HCT116 (cell line): ENCODE data around the gene MORN4. TPM values are rescaled to one million over a fixed set of nuclear protein-coding genes. Genes with fewer than 3 reads are reported as not detected.

ENCODE experiments used
- ATAC-seq: fragments of 200-7000 bp; cut with Tn5 transposase; 2 replicates; pipeline ENCODE4 v1.9.1; 2020; ENCODE audit warnings: mild to moderate bottlenecking, moderate library complexity
- BruUV-seq: library from RNA; stranded (reverse); fragments of 400-500 nt; replicated peaks from 2 replicates; lab custom pipeline; 2021; lab: Mats Ljungman, UMichigan
- CTCF ChIA-PET: fragments of 300-600 bp; sonication (Branson Sonifier 250); formaldehyde crosslinking; loops from one replicate; lab custom pipeline; 2021; ENCODE audit warnings: antibody characterized with exemption; lab: Charles Lee
- POLR2A ChIA-PET: fragments of 300-600, 350-600 bp; sonication (Branson Sonifier 250); formaldehyde crosslinking; loops from one replicate; lab custom pipeline; 2021; ENCODE audit warnings: antibody characterized with exemption; lab: Charles Lee
- RAD21 ChIA-PET, 2 experiments: fragments of 300-600 bp; sonication (Branson Sonifier 250); formaldehyde crosslinking; loops; one replicate each; lab custom pipeline; 2023; ENCODE audit warnings: low total read pairs in 2 of 2; ENCODE audit not compliant: uncharacterized antibody in 2 of 2, unreplicated experiment in 2 of 2, low non-redundant PET in 1 of 2; lab: Charles Lee
- DNase-seq: peaks from one replicate; pipeline ENCODE4 v3.0.0-alpha.2; 2010; ENCODE audit warnings: low read depth, low spot score
- H2AFZ ChIP-seq: fragments of 200-600 bp; shearing (Covaris generic), sonication (generic); 2 replicates; pipeline ENCODE4 v1.6.1; 2017; ENCODE audit warnings: low read depth, mixed run types, mixed read lengths, antibody characterized with exemption, low read length; ENCODE audit not compliant: poor library complexity, severe bottlenecking
- H3K27ac ChIP-seq: 2 replicates; pipeline ENCODE4 v1.5.1; 2012; ENCODE audit warnings: low read depth, low read length
- H3K27me3 ChIP-seq: fragments of 200-600 bp; sonication (generic); 2 replicates; pipeline ENCODE4 v1.6.1; 2016; ENCODE audit warnings: mixed run types, low read length, mixed read lengths; ENCODE audit not compliant: insufficient read depth
- H3K36me3 ChIP-seq, 2 experiments: fragments of 200-500 bp in 1 of 2; fragments of 200-600 bp in 1 of 2; sonication (Bioruptor generic) in 1 of 2; sonication (generic) in 1 of 2; 2 replicates each; pipeline versions ENCODE4 v1.5.1 to v1.6.1; 2014 to 2016; ENCODE audit warnings: low read length in 2 of 2, inconsistent platforms in 1 of 2, mixed read lengths in 1 of 2, mixed run types in 1 of 2; ENCODE audit not compliant: insufficient read depth in 2 of 2, control insufficient read depth in 1 of 2
- H3K4me1 ChIP-seq, 2 experiments: fragments of 200-600 bp in 1 of 2; sonication (generic) in 1 of 2; 2 replicates each; pipeline versions ENCODE4 v1.5.1 to v1.6.1; 2012 to 2017; ENCODE audit warnings: low read length in 2 of 2, inconsistent platforms in 1 of 2, mild to moderate bottlenecking in 1 of 2, mixed read lengths in 1 of 2, mixed run types in 1 of 2, moderate library complexity in 1 of 2; ENCODE audit not compliant: insufficient read depth in 2 of 2, control insufficient read depth in 1 of 2
- H3K4me2 ChIP-seq: fragments of 200-600 bp; sonication (generic); 2 replicates; pipeline ENCODE4 v1.6.1; 2017; ENCODE audit warnings: mixed run types, low read length, mixed read lengths
- H3K4me3 ChIP-seq, 2 experiments: fragments of 200-600 bp in 1 of 2; sonication (generic) in 1 of 2; replicated peaks in 1 of 2; 2 replicates each; pipeline ENCODE4 v1.5.1; 2011 to 2016; ENCODE audit warnings: low read length in 2 of 2, control low read depth in 1 of 2, low read depth in 1 of 2, mild to moderate bottlenecking in 1 of 2, mixed read lengths in 1 of 2, mixed run types in 1 of 2
- H3K79me2 ChIP-seq: fragments of 200-600 bp; sonication (generic); 2 replicates; pipeline ENCODE4 v1.6.1; 2017; ENCODE audit warnings: mild to moderate bottlenecking, mixed run types, low read length, moderate library complexity, mixed read lengths; ENCODE audit not compliant: insufficient read depth
- H3K9ac ChIP-seq: fragments of 200-600 bp; sonication (generic); 2 replicates; pipeline ENCODE4 v1.6.1; 2016; ENCODE audit warnings: low read length, mixed read lengths
- H3K9me2 ChIP-seq: fragments of 200-600 bp; sonication (generic), shearing (Covaris generic); 2 replicates; pipeline ENCODE4 v1.6.1; 2017; ENCODE audit warnings: mixed run types, mild to moderate bottlenecking, moderate library complexity; ENCODE audit not compliant: insufficient read depth
- H3K9me3 ChIP-seq, 2 experiments: fragments of 200-500 bp in 1 of 2; fragments of 200-600 bp in 1 of 2; sonication (Bioruptor generic) in 1 of 2; sonication (generic) in 1 of 2; 2 replicates each; pipeline ENCODE4 v1.6.1; 2014 to 2017; ENCODE audit warnings: low read length in 2 of 2, mixed read lengths in 2 of 2, inconsistent platforms in 1 of 2, low read depth in 1 of 2, mild to moderate bottlenecking in 1 of 2, mixed run types in 1 of 2, moderate library complexity in 1 of 2; ENCODE audit not compliant: control insufficient read depth in 1 of 2, insufficient read depth in 1 of 2
- H4K20me1 ChIP-seq: fragments of 200-600 bp; sonication (generic), shearing (Covaris generic); 2 replicates; pipeline ENCODE4 v1.6.1; 2017; ENCODE audit warnings: mixed run types, mild to moderate bottlenecking, moderate library complexity; ENCODE audit not compliant: insufficient read depth
- CBX3 ChIP-seq: IDR thresholded peaks from 2 replicates; pipeline ENCODE4 v1.6.1; 2012; ENCODE audit warnings: low read depth
- CEBPB ChIP-seq: IDR thresholded peaks from 2 replicates; pipeline ENCODE4 v1.6.1; 2012; ENCODE audit warnings: low read depth
- EGR1 ChIP-seq: IDR thresholded peaks from 2 replicates; pipeline ENCODE4 v1.6.1; 2012; ENCODE audit warnings: low read depth
- ELF1 ChIP-seq: IDR thresholded peaks from 2 replicates; pipeline ENCODE4 v1.6.1; 2012; ENCODE audit warnings: low read depth, borderline replicate concordance
- EZH2 ChIP-seq: fragments of 200-600 bp; sonication (generic); IDR thresholded peaks from 2 replicates; pipeline ENCODE4 v1.6.1; 2017; ENCODE audit warnings: antibody characterized with exemption, mixed run types
- EZH2phosphoT487 ChIP-seq: fragments of 200-600 bp; IDR thresholded peaks from 2 replicates; pipeline ENCODE4 v1.6.1; 2018; ENCODE audit warnings: antibody characterized with exemption, borderline replicate concordance
- POLR2A ChIP-seq: IDR thresholded peaks from 2 replicates; pipeline ENCODE4 v1.7.0; 2011; ENCODE audit warnings: borderline replicate concordance; ENCODE audit not compliant: insufficient read depth, insufficient read length; ENCODE audit errors: extremely low read depth
- POLR2AphosphoS5 ChIP-seq: IDR thresholded peaks from 2 replicates; pipeline ENCODE4 v1.6.1; 2011; ENCODE audit warnings: mild to moderate bottlenecking, low read depth, low read length, moderate library complexity
- RAD21 ChIP-seq: IDR thresholded peaks from 2 replicates; pipeline ENCODE4 v1.6.1; 2012; ENCODE audit warnings: low read depth, mild to moderate bottlenecking
- SP1 ChIP-seq: IDR thresholded peaks from 2 replicates; pipeline ENCODE4 v1.6.1; 2012; ENCODE audit warnings: low read depth
- TCF7L2 ChIP-seq: IDR thresholded peaks from 2 replicates; pipeline ENCODE4 v1.7.0; 2011; ENCODE audit warnings: borderline replicate concordance, inconsistent platforms; ENCODE audit not compliant: insufficient read depth, insufficient read length; ENCODE audit errors: extremely low read depth
- YY1 ChIP-seq: IDR thresholded peaks from 2 replicates; pipeline ENCODE4 v1.6.1; 2011; ENCODE audit warnings: low read length, low read depth, moderate library complexity, mild to moderate bottlenecking; ENCODE audit not compliant: insufficient replicate concordance; ENCODE audit errors: extremely low read depth
- ZFX ChIP-seq: fragments of 450-650 bp; IDR thresholded peaks from 2 replicates; pipeline ENCODE4 v1.6.1; 2017
- intact Hi-C: fragments of 100-400 bp; cut with micrococcal nuclease; formaldehyde crosslinking; loops from 2 replicates; pipeline ENCODE4 v1.10.0; 2022
- total RNA-seq: library from RNA; stranded (reverse); gene quantifications from one replicate; pipeline ENCODE4 v1.2.1, GENCODE V29; 2021; ENCODE audit not compliant: unreplicated experiment
- TF ChIP-seq, protein P1 (sequence below): IDR thresholded peaks from 2 replicates; pipeline ENCODE4 v1.6.1; 2012; ENCODE audit warnings: low read depth
- TF ChIP-seq, protein P2 (sequence below): IDR thresholded peaks from 2 replicates; pipeline ENCODE4 v1.6.1; 2012
- TF ChIP-seq, protein P3 (sequence below), 3 experiments: fragments of 200-600 bp in 1 of 3; sonication (generic) in 1 of 3; IDR thresholded peaks in 2 of 3; conservative IDR thresholded peaks in 1 of 3; 2 replicates each; pipeline ENCODE4 v1.5.1; 2012 to 2017; ENCODE audit warnings: low read depth in 2 of 3, low read length in 2 of 3, antibody characterized with exemption in 1 of 3, borderline replicate concordance in 1 of 3, control low read depth in 1 of 3, mild to moderate bottlenecking in 1 of 3, mixed read lengths in 1 of 3, mixed run types in 1 of 3, moderate library complexity in 1 of 3; ENCODE audit not compliant: insufficient read depth in 1 of 3
- TF ChIP-seq, protein P4 (sequence below): IDR thresholded peaks from 2 replicates; pipeline ENCODE4 v1.6.1; 2012
- TF ChIP-seq, protein P5 (sequence below): IDR thresholded peaks from 2 replicates; pipeline ENCODE4 v1.6.1; 2011; ENCODE audit warnings: mild to moderate bottlenecking, low read length, moderate library complexity; ENCODE audit not compliant: insufficient replicate concordance; ENCODE audit errors: extremely low read depth

MORN4 gene
- total RNA-seq, 1 experiment from 2014 or later: 8.0 TPM

DNA sequence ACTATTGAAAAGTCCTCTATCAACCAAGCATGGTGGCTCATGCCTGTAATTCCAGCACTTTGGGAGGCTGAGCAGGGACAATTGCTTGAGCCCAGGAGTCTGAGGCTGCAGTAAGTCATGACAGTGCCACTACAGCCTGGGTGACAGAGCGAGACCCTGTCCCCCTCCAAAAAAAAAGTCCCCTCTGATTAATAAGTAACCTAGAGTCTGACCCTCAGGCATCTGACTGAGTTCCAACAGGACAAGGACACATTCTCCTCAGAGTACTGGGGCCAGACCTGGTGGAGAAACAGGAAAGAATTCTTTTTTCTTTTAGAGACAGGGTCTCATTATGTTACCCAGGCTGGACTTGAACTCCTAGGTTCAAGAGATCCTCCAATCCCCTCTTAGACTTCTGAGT is 10.0 kb downstream of the MORN4 start:
- no peak for DNase-seq
- TF ChIP-seq, protein P1, sequence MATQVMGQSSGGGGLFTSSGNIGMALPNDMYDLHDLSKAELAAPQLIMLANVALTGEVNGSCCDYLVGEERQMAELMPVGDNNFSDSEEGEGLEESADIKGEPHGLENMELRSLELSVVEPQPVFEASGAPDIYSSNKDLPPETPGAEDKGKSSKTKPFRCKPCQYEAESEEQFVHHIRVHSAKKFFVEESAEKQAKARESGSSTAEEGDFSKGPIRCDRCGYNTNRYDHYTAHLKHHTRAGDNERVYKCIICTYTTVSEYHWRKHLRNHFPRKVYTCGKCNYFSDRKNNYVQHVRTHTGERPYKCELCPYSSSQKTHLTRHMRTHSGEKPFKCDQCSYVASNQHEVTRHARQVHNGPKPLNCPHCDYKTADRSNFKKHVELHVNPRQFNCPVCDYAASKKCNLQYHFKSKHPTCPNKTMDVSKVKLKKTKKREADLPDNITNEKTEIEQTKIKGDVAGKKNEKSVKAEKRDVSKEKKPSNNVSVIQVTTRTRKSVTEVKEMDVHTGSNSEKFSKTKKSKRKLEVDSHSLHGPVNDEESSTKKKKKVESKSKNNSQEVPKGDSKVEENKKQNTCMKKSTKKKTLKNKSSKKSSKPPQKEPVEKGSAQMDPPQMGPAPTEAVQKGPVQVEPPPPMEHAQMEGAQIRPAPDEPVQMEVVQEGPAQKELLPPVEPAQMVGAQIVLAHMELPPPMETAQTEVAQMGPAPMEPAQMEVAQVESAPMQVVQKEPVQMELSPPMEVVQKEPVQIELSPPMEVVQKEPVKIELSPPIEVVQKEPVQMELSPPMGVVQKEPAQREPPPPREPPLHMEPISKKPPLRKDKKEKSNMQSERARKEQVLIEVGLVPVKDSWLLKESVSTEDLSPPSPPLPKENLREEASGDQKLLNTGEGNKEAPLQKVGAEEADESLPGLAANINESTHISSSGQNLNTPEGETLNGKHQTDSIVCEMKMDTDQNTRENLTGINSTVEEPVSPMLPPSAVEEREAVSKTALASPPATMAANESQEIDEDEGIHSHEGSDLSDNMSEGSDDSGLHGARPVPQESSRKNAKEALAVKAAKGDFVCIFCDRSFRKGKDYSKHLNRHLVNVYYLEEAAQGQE: no peak
- TF ChIP-seq POLR2A (no peak), ELF1 (no peak), EGR1 (no peak), EZH2phosphoT487 (no peak), YY1 (no peak), POLR2AphosphoS5 (no peak), EZH2 (no peak), CBX3 (no peak), TCF7L2 (no peak), ZFX (no peak), CEBPB (no peak), SP1 (no peak), RAD21 (no peak)
- TF ChIP-seq, protein P2, sequence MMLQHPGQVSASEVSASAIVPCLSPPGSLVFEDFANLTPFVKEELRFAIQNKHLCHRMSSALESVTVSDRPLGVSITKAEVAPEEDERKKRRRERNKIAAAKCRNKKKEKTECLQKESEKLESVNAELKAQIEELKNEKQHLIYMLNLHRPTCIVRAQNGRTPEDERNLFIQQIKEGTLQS: no peak
- TF ChIP-seq, protein P3, sequence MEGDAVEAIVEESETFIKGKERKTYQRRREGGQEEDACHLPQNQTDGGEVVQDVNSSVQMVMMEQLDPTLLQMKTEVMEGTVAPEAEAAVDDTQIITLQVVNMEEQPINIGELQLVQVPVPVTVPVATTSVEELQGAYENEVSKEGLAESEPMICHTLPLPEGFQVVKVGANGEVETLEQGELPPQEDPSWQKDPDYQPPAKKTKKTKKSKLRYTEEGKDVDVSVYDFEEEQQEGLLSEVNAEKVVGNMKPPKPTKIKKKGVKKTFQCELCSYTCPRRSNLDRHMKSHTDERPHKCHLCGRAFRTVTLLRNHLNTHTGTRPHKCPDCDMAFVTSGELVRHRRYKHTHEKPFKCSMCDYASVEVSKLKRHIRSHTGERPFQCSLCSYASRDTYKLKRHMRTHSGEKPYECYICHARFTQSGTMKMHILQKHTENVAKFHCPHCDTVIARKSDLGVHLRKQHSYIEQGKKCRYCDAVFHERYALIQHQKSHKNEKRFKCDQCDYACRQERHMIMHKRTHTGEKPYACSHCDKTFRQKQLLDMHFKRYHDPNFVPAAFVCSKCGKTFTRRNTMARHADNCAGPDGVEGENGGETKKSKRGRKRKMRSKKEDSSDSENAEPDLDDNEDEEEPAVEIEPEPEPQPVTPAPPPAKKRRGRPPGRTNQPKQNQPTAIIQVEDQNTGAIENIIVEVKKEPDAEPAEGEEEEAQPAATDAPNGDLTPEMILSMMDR (IDR thresholded peaks at IDR 0.05 in 2 of 3, conservative IDR thresholded peaks at IDR 0.05 in 1 of 3; ENCODE audit: borderline replicate concordance in 1 of 3, insufficient read depth in 1 of 3, low read depth in 2 of 3, low read length in 2 of 3): no peak
- TF ChIP-seq, protein P4, sequence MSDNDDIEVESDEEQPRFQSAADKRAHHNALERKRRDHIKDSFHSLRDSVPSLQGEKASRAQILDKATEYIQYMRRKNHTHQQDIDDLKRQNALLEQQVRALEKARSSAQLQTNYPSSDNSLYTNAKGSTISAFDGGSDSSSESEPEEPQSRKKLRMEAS: no peak
- TF ChIP-seq, protein P5, sequence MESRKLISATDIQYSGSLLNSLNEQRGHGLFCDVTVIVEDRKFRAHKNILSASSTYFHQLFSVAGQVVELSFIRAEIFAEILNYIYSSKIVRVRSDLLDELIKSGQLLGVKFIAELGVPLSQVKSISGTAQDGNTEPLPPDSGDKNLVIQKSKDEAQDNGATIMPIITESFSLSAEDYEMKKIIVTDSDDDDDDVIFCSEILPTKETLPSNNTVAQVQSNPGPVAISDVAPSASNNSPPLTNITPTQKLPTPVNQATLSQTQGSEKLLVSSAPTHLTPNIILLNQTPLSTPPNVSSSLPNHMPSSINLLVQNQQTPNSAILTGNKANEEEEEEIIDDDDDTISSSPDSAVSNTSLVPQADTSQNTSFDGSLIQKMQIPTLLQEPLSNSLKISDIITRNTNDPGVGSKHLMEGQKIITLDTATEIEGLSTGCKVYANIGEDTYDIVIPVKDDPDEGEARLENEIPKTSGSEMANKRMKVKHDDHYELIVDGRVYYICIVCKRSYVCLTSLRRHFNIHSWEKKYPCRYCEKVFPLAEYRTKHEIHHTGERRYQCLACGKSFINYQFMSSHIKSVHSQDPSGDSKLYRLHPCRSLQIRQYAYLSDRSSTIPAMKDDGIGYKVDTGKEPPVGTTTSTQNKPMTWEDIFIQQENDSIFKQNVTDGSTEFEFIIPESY: no peak
- BruUV-seq: no TSS peak
- no peaks in the 10 kb centered on the region for H3K27me3 ChIP-seq
- no peak for ATAC-seq
- no peaks in the 10 kb centered on the region for H3K9me3 ChIP-seq
- H3K27ac ChIP-seq: no peak overlapping the region
- no peaks in the 10 kb centered on the region for H3K9me2 ChIP-seq
- no peaks in the 10 kb centered on the region for H3K36me3 ChIP-seq
- H3K79me2 ChIP-seq: no peaks in the 10 kb centered on the region
- ChIA-PET POLR2A (no interaction called here), RAD21 (interaction anchor here in 1 of 2 experiments (0.7 kb wide), 1 partner anchor 11 kb away, joined by 3 read pairs; no protein-coding TSS in a partner anchor), CTCF (no interaction called here)
- H3K4me2 ChIP-seq: no peak overlapping the region
- H2AFZ ChIP-seq: no peak overlapping the region
- intact Hi-C loops: no loop called here
- H3K4me1 ChIP-seq: peaks cover 0 to 15% of the 10 kb centered on the region in 2 experiments; a peak in 2 of 4 replicates
- no peak overlapping the region for H3K4me3 ChIP-seq
- H3K9ac ChIP-seq: no peak overlapping the region
- H4K20me1 ChIP-seq: no peaks in the 10 kb centered on the region
